Body of pancreas (tissue), 4 donors: Measurements from ENCODE around the gene EFNA3. TPM values are rescaled to one million over a fixed set of nuclear protein-coding genes. Genes with fewer than 3 reads are reported as not detected.

ENCODE experiments used
- ATAC-seq: fragments of 150-250 bp; one replicate; pipeline ENCODE4 v1.9.1; 2016
- DNase-seq, 4 donors: peaks; one replicate each; pipeline ENCODE4 v3.0.0-alpha.2; 2019
- H3K27ac ChIP-seq, 4 donors: fragments of 200-600 bp; sonication (generic); 1 replicate in 3 of 4; 2 replicates in 1 of 4; pipeline versions ENCODE4 v1.5.1 to v1.6.1; 2016 to 2019; ENCODE audit warnings: mild to moderate bottlenecking in 1 of 4, mixed read lengths in 1 of 4, moderate library complexity in 1 of 4
- H3K27me3 ChIP-seq, 2 donors: fragments of 200-600 bp; sonication (generic); one replicate each; pipeline ENCODE4 v1.6.0; 2016; ENCODE audit warnings: mild to moderate bottlenecking in 1 of 2
- H3K36me3 ChIP-seq, 2 donors: fragments of 200-600 bp; sonication (generic); replicated peaks in 1 of 2; 2 replicates each; pipeline ENCODE4 v1.5.1; 2016; ENCODE audit warnings: low read depth in 2 of 2; ENCODE audit not compliant: insufficient read depth in 1 of 2
- H3K4me1 ChIP-seq: fragments of 200-600 bp; sonication (generic); one replicate; pipeline ENCODE4 v1.6.0; 2016
- H3K4me3 ChIP-seq, 2 donors: fragments of 200-600 bp; sonication (generic); 1 replicate in 1 of 2; 2 replicates in 1 of 2; pipeline ENCODE4 v1.5.1; 2016 to 2019
- H3K9me3 ChIP-seq, 3 donors: fragments of 200-600 bp; sonication (generic); 1 replicate in 2 of 3; 2 replicates in 1 of 3; pipeline ENCODE4 v1.5.1; 2016
- CTCF ChIP-seq, 7 experiments: fragments of 450-650 bp in 4 of 7; fragments of 200-600 bp in 3 of 7; sonication (generic) in 3 of 7; IDR thresholded peaks; one replicate each; pipeline ENCODE4 v1.5.1; 2016 to 2019; ENCODE audit warnings: antibody characterized with exemption in 7 of 7
- POLR2A ChIP-seq, 3 donors: fragments of 450-650 bp; IDR thresholded peaks; one replicate each; pipeline ENCODE4 v1.6.1; 2016; ENCODE audit warnings: antibody characterized with exemption in 3 of 3, mild to moderate bottlenecking in 2 of 3
- WGBS, 2 donors: methylation state at CpG; one replicate each; pipeline ENCODE4 v1.1.5; 2017; 5-methylcytosine and 5-hydroxymethylcytosine counted together
- intact Hi-C: fragments of 100-400 bp; cut with DNase I; formaldehyde crosslinking; loops from one replicate; pipeline ENCODE4 v1.15.1; 2023
- total RNA-seq, 2 donors: library from RNA; depleted of rRNA; stranded (reverse); fragments of >200 nt; gene quantifications; one replicate each; pipeline ENCODE4 v1.1.0, GENCODE V29; 2016

Gene EFNA3
- total RNA-seq, 2 donors from 2014 or later = 1.8 TPM; not detected in 1

- H3K27me3 ChIP-seq = peaks cover 4 to 44% of the 10 kb centered on the region in 2 donors
- no peak for ATAC-seq
- intact Hi-C loops = no loop called here
- 0 to 12% methylated on average over 5 to 67 of the region's 67 CpGs for WGBS, 2 donors
- H3K36me3 ChIP-seq = no peaks in the 10 kb centered on the region
- H3K4me1 ChIP-seq = peaks cover 54% of the 10 kb centered on the region
- TF ChIP-seq CTCF (IDR thresholded peaks at IDR 0.05) (no peak), POLR2A (IDR thresholded peaks at IDR 0.05) (no peak)
- H3K4me3 ChIP-seq = no peak overlapping the region
- H3K9me3 ChIP-seq = no peaks in the 10 kb centered on the region
- peak in 1 of 4 donors; percentile 39 for DNase-seq
- H3K27ac ChIP-seq = no peak overlapping the region
Measured at GRCh38 chr1:155079487-155080311, 1.1 kb downstream of the EFNA3 start.

- peak in 3 of 4 donors; percentile 25 to 53 (median 26) for DNase-seq
- H3K4me1 ChIP-seq = peaks cover 57% of the 10 kb centered on the region
Measured at GRCh38 chr1:155080312-155081228, 1.9 kb downstream of the EFNA3 start.

GRCh38 chr1:155081472-155082300 lies 3.0 kb downstream of the EFNA3 start:
- H3K9me3 ChIP-seq = no peaks in the 10 kb centered on the region
- TF ChIP-seq CTCF (IDR thresholded peaks at IDR 0.05) (no peak), POLR2A (IDR thresholded peaks at IDR 0.05) (no peak)
- peaks cover 4 to 44% of the 10 kb centered on the region in 2 donors for H3K27me3 ChIP-seq
- intact Hi-C loops = no loop called here
- H3K27ac ChIP-seq = no peak overlapping the region
- peaks cover 67% of the 10 kb centered on the region for H3K4me1 ChIP-seq
- 3 to 6% methylated on average over 24 to 60 of the region's 68 CpGs for WGBS, 2 donors
- H3K36me3 ChIP-seq = no peaks in the 10 kb centered on the region
- DNase-seq (no peak), ATAC-seq (no peak)
- no peak overlapping the region for H3K4me3 ChIP-seq

More at GRCh38 chr1:155080312-155081228, 1.9 kb downstream of the EFNA3 start:
- 0 to 1% methylated on average over 1 to 70 of the region's 71 CpGs for WGBS, 2 donors
- TF ChIP-seq CTCF (IDR thresholded peaks at IDR 0.05) (no peak), POLR2A (IDR thresholded peaks at IDR 0.05) (no peak)
- Histone ChIP-seq H3K4me3 (no peak overlapping the region), H3K36me3 (no peaks in the 10 kb centered on the region), H3K27ac (no peak overlapping the region), H3K9me3 (no peaks in the 10 kb centered on the region), H3K27me3 (peaks cover 4 to 44% of the 10 kb centered on the region in 2 donors)
- no peak for ATAC-seq
- intact Hi-C loops = no loop called here

- Histone ChIP-seq H3K27ac (no peak overlapping the region), H3K36me3 (no peaks in the 10 kb centered on the region), H3K4me3 (no peak overlapping the region), H3K9me3 (no peaks in the 10 kb centered on the region), H3K4me1 (peaks cover 67% of the 10 kb centered on the region), H3K27me3 (peaks cover 4 to 44% of the 10 kb centered on the region in 2 donors)
- 12 to 14% methylated on average over 28 to 36 of the region's 36 CpGs for WGBS, 2 donors
- ATAC-seq (no peak), DNase-seq (no peak)
- no peak for TF ChIP-seq CTCF (IDR thresholded peaks at IDR 0.05)
- no peak for TF ChIP-seq POLR2A (IDR thresholded peaks at IDR 0.05)
- intact Hi-C loops = no loop called here
Measured at GRCh38 chr1:155082301-155083051, 3.8 kb downstream of the EFNA3 start.
